ENCODE results near the gene NSF.
"Not testable (repeated sequence)": the region's sequence is repeated elsewhere in the genome, so short reads cannot be mapped to it uniquely, and the experiment has no call there.

Gene NSF

DNA sequence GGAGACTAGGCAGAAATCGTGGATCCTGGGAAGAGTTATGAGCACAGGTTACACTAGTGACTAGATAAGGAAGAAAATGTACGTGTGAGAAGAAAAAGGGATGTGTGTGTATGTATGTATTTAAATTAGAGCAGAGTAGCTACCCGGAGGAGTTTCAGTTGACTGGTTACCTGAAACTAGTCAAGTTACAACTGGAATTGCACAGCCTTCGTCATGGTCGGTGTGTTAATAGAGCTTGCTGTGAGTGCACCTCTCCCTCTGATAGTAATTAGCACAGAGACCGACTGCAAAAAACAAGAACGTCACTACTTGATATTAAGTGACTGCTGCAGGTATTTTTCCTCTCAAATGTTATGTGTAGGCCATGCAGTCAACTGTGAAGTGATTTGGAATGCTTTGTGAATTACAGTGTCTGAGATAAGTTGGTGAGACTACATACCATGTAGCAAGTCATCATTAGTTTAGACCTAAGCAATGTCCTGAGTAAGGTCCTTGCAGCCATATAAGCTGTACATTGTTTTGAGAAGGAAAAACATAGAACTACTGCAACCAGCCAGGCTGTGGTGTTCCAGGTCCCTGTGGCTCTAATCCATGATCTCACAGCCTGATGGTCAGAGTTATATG lies 132.3 kb downstream of the NSF start:
- DNase-seq = no peak

DNA sequence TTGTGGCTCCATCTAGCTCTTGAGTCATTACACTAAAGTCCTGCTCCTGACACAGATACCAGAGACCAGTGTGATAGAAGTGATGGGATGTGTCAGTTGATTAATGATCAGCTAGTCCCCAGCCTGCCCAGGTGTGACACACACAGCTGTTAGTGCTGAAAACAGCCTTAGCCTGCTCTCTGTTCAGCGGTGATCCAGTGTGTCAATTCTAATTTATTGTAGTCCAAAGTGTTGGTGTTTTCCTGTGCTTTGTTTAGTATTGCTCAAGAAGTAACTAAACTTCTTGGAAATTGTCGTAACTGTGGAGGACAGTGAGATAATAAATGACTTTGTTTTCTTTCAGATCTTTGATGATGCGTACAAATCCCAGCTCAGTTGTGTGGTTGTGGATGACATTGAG lies 135.7 kb downstream of the NSF start:
- no peak for DNase-seq

DNA sequence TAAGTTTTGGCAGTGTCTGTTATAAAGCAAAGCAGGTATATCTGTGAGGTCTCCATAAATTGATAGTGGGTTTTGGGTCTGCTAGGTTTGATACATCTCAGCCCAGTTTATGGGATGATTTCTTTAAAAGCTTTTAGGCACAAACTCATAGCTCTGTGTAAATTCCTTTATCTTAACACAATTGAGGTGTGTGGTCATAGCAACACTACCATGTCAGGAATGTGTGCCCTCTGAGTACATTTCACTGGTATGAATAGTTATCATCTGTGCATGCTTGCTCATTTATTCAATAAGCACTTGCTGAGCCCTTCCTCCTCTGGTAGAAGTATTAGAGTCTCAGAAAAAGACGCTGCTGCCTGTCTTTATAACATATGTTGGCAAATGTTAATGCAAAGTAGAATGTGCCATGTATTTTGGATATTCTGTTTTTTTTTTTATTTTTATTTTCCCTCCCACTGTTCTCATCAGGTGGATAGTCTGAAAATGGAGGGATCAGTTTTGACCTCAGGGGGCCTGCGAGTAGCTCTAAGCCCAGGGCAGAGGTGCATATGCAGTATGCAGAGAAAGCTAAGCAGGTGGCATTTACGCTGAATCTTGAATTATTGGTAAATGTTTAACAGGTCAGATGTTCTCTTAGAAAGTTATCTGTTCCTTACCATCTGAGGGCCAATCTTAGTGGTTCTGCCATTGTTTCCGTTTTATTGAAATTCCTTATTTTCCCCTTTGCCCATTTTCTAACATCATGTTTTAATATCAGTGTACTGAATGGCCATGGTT lies 137.3 kb downstream of the NSF start:
- no peak for DNase-seq

DNA sequence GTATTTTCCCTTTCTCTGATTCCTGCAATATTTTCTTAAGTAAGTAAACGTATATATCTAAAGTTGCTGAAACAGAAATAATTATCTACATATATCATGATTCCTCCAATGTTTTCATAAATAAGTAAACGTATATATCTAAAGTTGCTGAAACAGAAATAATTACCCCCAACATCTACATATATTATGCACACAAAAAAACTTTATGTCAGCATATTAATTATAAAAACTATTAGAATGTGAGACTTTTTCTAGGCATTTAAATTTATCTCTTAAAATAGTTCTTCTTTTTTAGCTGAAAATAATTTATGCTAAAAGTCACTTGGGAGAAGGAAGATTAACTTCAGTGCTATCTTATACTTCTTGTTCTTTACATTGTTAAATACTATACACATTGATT lies 139.6 kb downstream of the NSF start:
- no peak for DNase-seq

DNA sequence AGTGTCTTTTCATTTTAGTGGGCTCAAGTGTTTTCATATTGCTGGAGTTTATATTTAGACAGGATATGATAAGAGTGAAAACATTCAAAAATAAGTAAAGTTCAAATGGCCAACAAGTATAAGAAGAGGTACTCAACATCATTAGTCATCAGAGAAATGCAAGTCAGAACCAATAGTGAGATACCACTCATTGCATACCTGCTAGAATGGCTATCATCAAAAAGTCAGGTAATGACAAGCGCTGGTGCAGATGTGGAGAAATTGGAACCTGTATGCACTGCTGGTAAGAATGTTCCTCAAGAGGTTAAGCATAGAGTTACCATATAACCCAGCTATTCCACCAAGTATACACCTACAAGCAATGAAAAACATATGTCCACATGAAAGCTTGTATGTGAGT lies 140.2 kb downstream of the NSF start:
- no peak for DNase-seq

DNA sequence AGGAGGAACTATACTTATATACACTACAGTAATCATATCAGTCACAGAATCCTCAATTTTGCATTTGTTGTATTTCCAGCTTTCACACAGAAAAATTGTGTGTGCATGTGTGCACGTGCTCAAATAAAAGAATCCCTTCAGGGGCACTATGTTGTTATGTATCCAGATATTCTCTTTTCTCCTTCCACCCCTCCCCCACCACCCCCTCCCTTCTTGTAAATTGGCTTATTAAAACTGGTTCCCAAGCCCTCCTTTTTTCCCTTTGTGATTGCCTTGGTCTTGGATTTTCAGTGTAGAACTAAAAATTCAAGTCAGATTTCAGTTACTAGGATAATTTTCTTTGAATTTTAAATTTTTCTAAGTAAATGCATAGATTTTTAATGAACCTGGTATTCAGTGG lies 141.7 kb downstream of the NSF start:
- DNase-seq = no peak

DNA sequence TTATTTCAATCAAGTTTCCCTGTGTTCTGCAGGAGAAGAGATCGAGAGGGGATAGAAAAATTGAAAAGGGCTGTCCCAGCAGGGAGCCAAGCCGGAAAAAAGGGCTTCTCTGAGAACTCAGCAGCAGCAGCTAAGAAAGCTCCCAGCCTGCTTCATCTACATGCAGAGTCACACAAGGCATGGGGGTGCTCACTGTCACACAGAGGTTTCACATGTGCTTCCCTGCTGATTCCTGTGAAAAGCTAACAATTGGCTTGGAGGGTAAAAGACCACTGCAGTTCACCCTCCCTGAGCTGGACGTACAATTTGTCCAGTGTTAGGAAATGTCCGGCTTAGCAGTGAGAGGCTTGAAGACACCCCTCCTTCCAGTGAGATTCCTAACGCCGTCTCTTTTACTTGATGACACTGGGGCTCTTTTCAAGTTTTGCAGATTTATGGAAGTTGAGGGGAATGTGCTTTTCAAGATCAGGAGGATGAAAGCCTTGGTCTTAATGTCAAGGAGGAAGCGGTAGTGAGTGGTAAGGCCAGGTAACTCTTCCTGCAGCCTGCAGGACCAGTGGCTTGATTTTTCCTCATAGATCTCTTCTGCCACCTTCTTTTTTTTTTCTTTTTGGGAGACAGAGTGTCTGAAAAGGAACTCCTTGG lies 142.4 kb downstream of the NSF start:
- DNase-seq = no peak

DNA sequence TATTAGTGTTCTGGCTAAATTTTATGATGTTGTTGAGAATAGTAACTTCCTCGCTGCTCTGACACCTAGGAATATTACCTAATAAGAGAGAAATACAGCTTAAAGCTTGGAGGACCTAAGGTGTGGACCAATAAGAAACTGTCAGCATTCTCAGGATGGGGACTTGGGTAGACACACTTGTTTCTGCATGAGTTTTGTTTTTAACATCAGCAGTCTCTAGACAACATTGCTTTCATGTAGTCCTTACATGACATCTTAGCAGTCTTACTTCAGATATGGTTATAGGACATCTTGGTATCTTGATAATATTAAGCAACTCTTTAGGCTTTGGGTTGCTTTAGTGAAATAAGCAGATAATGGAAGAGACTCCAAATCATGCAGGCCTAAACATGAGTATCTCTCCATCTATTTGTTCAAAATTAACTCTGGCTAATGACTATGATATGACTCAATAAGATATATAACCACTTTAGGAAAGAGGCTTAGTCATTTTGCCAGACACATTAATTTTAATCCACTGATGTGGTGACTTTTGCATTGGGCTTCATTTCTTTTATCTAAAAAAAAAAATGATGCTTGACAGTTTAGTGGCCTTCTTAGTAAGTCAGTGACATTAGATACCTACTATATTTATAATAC lies 143.5 kb downstream of the NSF start:
- no peak for DNase-seq

DNA sequence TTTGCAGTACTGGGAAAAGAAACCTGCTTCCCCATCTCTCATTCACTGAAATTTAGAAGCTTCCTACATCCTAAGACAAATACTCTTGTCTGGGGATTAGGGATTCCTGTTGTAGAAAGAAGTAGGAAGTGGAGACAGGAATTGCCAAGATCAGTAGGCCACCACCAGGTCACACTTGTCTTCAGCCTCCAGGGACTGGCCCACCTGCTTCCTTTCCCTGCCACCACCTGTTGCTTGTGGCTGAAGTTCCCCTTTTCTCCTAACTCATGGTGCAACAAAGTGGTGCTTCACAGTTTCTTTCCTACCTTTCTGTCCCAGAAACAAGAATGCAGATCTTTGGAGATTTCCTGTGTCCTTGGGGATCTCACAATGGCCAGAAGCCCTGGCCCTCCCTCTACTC lies 145.6 kb downstream of the NSF start:
- no peak for DNase-seq

DNA sequence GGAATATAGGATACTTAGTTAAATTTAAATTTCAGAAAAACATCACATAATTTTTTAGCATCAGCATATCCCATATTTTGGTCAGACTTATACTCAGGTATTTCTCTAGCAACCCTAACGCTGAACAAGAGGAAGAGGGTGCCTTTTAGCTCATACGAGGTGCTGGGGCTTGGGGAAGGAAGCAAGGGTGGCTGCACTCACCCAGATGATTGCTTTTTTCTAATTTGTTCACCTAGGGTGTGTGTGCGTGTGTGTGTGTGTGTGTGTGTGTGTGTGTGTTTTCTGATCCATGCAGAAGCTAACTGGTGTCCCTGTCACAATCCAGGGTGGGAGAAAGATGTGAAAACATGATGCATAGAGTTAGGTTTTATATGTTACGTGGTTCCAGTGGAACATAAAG lies 146.9 kb downstream of the NSF start:
- DNase-seq = no peak

DNA sequence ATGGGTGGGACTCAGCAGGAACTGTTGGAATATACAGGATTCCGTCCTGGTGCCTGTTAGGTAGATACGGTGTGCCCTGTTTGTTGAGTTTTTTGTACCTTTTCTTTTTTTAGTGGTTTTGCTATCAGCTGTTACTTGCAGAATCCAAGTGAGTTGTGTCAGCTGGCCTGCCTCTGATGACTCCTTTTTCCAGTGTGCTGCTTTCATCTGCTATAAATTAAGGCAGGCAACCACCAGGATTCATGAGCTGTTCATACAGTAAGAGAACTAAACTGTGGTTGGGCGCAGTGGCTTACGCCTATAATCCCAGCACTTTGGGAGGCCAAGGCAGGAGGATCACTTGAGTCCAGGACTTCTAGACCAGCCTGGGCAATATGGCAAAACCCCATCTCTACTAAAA lies 148.1 kb downstream of the NSF start:
- DNase-seq = no peak

DNA sequence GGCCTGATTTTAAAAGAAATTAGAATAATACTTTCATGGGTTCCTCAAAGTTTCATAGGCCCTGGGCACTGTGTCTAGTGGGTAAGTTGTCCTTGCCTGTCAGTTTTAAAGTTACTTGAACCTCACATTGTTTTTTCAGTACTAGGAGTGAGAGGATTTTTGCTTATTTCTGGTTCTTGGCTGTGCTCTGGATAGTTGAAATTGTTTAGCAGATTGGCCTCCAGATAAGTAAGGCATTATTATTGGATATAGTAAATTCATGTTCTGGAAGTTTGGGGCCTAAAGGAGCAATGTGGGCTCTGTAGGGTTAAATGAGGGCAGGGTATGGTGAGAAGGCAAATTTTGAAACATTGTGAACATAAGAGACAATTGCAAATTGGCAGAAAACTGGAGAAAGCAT lies 149.5 kb downstream of the NSF start:
- DNase-seq = no peak

DNA sequence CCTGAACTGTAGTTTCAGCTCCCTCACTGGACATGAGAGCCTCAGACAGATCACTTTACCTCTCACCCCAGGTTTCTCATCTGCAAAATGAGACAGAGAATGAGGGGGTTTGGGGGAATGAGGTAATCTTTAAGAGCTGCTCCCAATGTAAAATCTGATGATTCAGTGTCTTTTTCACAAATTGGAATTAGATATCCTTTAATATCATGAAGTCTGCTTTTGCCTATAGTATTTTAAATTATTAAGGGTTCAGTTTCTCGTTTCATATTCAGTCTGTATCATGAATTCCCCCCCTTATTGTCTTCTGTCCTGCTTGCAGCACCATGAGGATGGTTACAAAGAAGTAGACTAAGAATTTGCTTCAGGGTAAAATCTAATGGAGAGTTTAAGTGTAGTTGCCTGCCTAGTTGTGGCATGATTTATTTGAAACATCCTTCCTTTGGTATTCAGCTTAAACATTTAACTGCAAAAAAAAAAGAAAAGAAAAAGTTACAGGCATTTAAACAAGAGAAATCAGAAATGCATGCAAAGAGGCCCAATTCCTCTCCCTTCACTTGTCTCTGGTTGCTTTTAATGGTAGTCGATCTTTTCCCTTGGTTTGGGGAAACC lies 150.8 kb downstream of the NSF start:
- no peak for DNase-seq

DNA sequence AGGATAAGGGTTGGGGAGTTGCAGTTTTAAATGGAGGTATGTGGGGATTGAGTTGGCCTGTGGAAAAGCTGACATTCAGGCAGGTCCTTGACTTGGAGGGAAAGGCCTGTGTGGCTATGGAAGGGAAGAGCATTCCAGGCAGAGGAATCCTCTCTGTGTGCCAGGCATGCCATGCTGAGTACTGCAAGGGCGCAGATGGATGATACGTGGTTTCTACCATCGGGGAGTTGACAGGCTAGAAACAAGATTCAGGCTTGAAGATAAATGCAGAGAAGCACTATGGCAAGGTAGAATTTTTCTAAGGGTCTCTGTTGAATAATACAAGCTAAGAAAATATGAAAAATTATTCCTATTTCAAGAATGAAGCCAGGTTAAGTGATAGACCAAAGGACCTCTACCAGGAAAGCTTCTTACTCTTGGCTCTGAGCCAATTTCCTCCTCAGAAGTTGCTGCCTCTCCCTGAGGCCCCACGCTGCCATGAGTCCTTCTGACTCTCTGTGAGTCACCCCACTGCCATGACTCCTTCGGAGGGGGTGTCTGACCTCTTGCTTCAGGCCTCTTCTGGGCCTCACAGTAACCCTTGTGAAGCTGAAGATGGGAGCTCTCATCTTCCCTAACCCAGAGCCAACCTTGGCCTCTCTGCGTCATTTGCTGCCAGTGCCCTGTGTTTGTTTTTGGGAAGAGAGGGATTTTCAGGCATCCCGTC lies 152.2 kb downstream of the NSF start:
- peak; percentile 86 for DNase-seq

DNA sequence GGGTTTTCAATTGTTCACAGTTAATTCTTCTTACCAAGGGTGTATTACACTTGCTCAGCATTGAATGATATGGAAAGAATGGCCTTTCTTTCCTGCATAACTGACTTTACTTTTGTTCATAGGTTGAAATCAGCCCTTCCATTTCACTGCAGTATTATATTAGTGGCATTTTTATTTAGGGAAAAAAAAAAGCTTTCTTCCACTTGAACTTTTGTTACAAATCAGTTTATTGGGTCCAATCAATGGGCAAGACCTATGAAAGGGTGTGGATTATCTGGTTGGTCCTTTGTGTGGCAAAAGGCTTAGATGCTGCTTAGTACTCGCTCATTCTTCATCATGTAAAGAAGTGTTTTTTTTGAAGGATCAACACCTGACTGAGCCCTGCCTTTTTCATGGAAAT lies 154.0 kb downstream of the NSF start:
- DNase-seq = no peak

DNA sequence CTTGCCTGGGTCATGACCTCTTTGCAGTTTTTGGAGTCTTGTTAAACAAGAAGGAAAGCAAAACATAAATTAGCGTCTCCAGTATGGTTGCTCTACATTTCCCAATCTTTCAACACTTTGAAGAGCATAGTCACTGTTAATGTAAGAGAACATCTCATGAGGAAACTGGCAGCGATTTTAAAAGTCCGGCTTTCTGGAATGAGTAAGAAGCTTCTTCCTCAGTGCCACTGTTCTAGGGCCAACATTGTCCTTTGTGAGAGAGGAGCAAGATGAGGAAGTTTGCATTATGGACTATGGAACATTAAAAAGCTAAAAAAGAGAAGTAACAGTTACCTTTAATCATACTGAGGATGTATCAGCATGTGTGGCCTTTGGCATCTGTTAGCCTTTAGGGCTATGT lies 154.9 kb downstream of the NSF start:
- peak; percentile 55 for DNase-seq

DNA sequence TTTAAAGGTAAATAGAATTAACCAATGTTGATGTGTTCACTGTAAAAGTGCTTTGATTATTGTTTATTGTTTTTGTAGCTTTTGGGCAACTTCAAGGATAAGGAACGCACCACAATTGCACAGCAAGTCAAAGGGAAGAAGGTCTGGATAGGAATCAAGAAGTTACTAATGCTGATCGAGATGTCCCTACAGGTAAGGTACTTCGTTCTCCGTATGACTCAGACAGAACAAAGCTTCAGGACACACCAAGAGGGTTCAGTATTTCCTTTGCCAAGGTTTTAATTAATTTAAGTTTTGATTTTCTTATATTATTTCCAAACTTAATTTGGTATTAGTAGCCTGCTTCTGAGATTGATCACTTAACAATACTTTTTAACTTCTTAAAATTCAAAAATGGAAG lies 161.0 kb downstream of the NSF start:
- DNase-seq = no peak

DNA sequence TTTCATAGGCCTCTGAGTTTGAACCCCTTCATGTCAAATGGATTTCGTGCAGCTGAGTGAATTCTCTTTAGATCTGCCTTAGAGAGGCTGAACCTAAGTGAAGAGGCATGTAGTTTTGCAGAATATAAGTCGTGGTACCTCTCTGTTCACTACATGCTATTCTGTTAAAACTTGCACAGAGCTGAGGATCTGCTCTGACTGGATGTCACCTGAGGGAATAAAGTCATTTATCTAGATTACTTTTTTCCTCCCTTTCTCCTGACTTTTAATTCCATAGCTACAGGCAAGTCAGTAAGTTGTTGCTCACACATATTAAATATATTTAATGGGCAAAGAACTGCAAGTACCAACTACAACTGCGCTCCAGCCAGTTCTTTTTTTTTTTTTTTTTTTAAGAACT lies 163.3 kb downstream of the NSF start:
- DNase-seq = no peak

DNA sequence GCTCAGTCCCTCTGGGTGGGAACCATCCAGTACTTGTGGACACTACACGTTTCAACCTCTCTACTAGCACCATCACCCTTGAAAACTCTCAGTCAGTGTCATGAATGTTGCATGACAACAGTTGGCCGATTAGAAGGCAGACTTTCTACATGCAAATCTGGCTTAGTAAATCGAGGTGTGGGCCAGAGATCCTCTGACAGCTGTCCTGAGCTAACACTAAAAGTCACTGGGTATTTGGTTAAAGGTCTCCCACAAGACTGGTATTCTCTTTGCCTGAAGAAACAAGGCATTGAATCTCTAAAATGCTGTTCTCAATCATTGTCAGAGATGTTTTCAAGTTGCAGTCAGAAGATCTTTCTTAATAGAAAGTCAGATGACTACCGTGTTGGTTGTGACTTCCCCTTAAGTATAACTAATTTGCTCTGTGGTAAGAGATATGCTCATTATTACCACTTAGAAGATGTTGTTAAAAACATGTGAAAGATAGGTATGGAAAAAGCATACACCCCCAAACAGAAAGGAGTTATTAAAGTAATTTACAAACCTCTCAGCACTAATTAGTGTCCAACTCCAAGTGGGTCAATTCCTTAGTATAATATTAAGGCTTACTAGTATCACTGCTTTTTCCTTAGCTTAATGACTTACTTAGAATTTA lies 165.7 kb downstream of the NSF start:
- DNase-seq = peak; percentile 25

DNA sequence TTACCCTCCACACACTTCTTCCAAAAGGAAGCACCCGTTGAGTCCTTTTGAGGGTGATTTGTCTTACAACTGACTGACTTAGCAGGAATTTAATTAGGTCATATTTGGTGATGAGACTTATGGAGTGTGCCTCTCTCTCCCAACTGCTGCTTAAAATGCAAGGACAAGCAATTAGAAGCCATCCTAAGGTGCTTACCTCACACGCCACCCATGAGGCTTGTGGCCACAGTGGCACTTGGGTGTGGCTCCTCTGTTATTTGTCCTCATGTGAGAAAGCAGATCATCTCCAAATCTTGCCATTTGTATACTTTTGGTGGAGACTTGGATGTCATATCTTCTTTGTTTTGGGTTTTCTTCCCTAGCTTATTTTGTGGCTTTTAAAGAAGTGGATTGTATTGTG lies 166.4 kb downstream of the NSF start:
- no peak for DNase-seq

DNA sequence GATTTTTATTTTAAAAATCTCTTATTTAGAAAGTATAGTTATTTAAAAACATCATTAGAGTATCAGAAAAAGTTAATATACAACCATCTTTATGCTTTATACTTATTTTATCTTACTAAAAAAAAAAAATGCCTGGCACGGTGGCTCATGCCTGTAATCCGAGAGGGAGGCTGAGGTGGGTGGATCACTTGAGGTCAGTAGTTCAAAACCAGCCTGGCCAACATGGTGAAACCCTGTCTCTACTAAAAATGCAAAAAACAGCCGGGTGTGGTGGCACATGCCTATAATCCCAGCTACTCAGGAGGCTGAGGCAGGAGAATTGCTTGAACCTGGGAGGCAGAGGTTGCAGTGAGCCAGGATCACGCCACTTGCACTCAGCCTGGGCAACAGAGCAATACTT lies 167.1 kb downstream of the NSF start:
- DNase-seq = not testable (repeated sequence)

DNA sequence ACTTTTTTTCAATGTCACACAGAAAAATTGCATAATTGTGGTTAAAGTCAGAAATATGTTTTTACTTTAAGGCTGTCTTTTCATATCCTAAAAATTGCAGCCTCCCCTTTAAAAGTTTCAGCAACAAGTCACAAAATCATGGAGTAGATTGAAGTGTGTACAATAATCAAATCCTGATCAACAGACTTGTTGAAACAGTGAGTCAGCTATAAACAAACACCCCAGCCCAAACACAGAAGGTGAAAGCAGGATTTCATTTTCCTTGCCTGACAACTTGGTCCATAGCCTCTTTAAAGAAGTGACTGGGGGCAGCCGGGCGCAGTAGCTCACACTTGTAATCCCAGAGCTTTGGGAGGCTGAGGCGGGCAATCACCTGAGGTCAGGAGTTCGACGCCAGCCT lies 168.1 kb downstream of the NSF start:
- no peak for DNase-seq
